GM06990 (cell line): Measurements from ENCODE around the gene HCFC1.
A peak's percentile ranks its signal among the peaks of the same experiment; 100 is the strongest.

Experiments used
- DNase-seq: peaks from one replicate; pipeline ENCODE4 v3.0.0-alpha.2; 2011; ENCODE audit not compliant: insufficient read length; ENCODE audit errors: extremely low read depth
- H3K27me3 ChIP-seq: replicated peaks from 2 replicates; pipeline ENCODE4 v1.6.0; 2011; ENCODE audit warnings: low read length; ENCODE audit not compliant: control insufficient read depth, insufficient read depth
- H3K36me3 ChIP-seq: 2 replicates; pipeline ENCODE4 v1.5.1; 2011; ENCODE audit warnings: low read length; ENCODE audit not compliant: control insufficient read depth, insufficient read depth
- H3K4me3 ChIP-seq: replicated peaks from 2 replicates; pipeline ENCODE4 v1.5.1; 2011; ENCODE audit warnings: low read depth, mild to moderate bottlenecking, control low read depth, low read length
- CTCF ChIP-seq: IDR thresholded peaks from 2 replicates; pipeline ENCODE4 v1.5.1; 2011; ENCODE audit warnings: low read length, control low read depth, mild to moderate bottlenecking, inconsistent platforms; ENCODE audit not compliant: insufficient read depth, poor library complexity, severe bottlenecking

The HCFC1 gene

GRCh38 chrX:154013614-154014360 lies 42.2 kb upstream of the HCFC1 start:
- H3K4me3 ChIP-seq, result no peak overlapping the region
- H3K27me3 ChIP-seq, result no peaks in the 10 kb centered on the region
- peaks cover 13% of the 10 kb centered on the region for H3K36me3 ChIP-seq
- DNase-seq, result no peak
- peak; percentile 89 for TF ChIP-seq CTCF

- Histone ChIP-seq H3K4me3 (no peak overlapping the region), H3K36me3 (peaks cover 13% of the 10 kb centered on the region), H3K27me3 (no peaks in the 10 kb centered on the region)
- no peak for DNase-seq
- no peak for TF ChIP-seq CTCF
Observed at GRCh38 chrX:154013001-154013421, 41.4 kb upstream of the HCFC1 start.

GRCh38 chrX:154012336-154012991 lies 40.8 kb upstream of the HCFC1 start:
- Histone ChIP-seq H3K36me3 (peaks cover 13% of the 10 kb centered on the region), H3K27me3 (no peaks in the 10 kb centered on the region), H3K4me3 (no peak overlapping the region)
- DNase-seq, result no peak
- TF ChIP-seq CTCF, result no peak

- Histone ChIP-seq H3K4me3 (no peak overlapping the region), H3K36me3 (peaks cover 13% of the 10 kb centered on the region), H3K27me3 (no peaks in the 10 kb centered on the region)
- no peak for DNase-seq
- TF ChIP-seq CTCF, result no peak
Observed at GRCh38 chrX:154011376-154012335, 40.0 kb upstream of the HCFC1 start.

- Histone ChIP-seq H3K4me3 (no peak overlapping the region), H3K36me3 (peaks cover 4% of the 10 kb centered on the region), H3K27me3 (no peaks in the 10 kb centered on the region)
- no peak for TF ChIP-seq CTCF
- DNase-seq, result no peak
Observed at GRCh38 chrX:154010330-154011087, 38.9 kb upstream of the HCFC1 start.
